Anterior cingulate cortex (tissue), 58 donors: ENCODE results near the gene NLRP7.

ENCODE experiments used
- DNase-seq, 58 donors: peaks; one replicate each; lab custom pipeline; 2025; lab: John Stamatoyannopoulos, UW

Gene NLRP7

GRCh38 chr19:54875506-54875905, 71.8 kb downstream of the NLRP7 start:
- DNase-seq: no peak

- peak in 1 of 58 donors; percentile 1 for DNase-seq
Measured at GRCh38 chr19:54873990-54874389, 73.3 kb downstream of the NLRP7 start, which contains the start of gene FCAR. TSS of gene FCAR (plus strand) at chr19:54874235. CDS start at chr19:54874290, 55 bp downstream.
